NCI-H446 treated with DMSO at 0.1 percent for 48 hours (cell line): ENCODE results near the gene CCNI2.

Source experiments
- DNase-seq: peaks from one replicate; lab custom pipeline; 2025; lab: John Stamatoyannopoulos, UW

The CCNI2 gene

DNA sequence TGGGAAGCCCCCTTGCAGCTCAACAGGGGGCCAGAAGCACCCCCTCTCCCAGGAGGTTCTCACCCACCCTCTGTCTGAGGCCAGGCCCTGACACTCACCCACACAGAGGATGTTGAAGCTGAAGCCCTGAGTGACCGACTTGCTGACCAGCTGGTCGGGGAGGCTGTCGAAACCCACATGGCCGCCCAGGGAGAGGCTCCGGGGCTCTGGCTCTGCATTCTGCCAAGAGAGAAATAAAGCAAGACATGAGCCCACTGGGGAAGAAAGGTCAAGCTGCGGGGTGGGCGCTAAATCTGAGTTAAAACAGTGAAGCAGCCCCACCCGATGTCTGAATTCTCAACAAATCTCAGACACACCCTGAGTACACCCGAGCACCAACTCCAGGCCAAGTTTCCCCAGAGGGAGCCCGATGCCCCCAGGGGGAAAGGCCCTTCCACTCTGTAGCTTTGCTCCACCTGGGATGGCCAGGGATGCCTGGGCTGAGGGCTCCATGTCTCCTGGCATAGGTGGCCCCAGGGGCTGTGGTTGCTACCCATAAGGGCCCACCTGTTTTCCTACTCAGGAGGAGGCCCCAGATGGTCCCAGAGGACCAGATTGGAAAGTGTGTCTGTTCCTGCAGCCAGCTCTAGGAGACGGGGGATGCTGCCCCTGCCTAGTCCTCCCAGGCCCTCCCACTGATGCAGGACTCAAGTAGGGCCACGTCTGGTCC lies 18.2 kb downstream of the CCNI2 start:
- no peak for DNase-seq

DNA sequence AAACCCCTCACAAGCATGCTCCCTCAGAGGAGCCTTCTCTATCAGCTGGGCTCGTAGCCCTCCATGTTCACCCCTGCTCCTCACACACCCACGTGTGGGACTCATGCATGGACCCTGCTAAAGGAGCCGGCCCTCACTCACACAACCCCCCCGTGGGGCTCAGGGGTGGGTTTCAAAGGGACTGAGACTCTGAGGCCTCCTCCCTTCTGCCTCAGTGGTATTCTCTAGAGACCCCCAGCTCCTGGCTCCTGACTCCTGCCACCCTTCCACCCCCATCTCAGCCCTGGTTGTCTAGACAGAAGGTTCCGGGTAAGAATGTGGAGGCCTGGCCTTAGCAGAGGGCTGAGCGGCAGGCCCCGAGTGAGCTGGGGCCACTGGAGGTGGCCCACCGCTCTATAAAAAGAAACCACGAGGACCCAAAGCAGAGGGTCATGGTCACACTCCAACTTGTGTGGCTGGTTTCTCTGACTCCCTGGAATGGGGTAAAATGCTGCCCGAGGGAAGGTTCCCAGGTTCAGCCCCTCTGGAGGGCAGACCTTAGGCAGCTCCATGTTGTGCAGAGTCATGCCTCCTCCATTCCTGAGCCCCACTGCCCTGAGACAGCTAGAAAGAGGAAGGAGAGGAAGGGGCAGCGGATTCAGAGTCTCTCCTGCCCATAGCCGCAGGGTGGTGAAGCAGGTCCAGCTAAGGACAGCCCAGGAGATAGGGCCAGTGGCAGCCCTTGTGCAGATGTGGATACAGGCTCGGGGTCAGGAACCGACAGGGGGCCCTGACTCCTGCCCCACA lies 19.0 kb downstream of the CCNI2 start:
- no peak for DNase-seq

DNA sequence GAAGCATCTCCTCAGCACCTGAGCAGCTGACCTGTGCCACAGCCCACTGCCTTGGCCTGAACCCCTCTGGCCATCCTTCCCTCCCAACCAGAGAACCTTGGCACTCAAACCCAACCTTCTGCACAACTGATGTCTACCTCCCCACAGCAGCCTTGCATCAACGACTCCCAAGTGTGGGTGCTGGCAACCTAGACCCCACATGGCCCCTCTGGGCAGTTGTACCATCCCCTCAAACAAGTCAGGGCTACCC lies 19.5 kb downstream of the CCNI2 start:
- no peak for DNase-seq

DNA sequence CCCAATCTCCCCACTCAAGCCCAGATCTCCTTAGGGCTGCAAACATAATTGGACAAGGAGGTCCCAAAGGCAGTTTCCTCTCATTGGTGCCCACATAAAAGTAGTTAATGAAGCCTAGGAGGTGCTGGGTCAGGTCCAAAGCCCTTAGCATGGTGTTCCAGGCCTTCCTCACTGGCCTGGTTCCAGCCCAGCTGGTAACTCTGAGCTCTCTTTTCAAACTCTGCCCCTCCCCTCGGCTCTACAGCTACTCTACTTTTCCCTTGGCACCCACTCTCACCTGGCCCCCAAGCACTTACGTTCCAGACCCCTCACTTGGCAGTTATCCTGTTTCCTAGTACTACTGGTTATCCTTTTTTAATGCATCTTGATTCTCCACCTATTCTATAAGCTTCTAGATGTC lies 19.9 kb downstream of the CCNI2 start:
- DNase-seq, result peak; percentile 43

DNA sequence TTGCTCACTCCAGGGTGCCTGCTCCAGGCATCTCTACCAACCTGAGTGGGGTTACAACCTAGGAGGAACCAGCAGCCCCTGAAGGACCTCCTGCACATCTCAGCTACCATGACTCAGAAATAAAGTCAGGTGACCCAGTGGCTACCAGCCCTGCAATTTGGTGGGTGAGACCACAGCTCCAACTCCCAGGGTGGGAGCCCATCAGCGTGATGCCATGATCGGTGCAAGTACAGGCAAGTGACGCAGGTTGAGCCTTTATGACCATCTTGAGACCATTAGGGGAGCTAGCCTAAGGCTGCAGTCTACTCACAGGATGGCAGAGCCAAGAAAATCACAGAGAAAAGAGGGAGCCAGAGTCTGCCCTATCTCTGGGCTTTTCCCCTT lies 21.3 kb downstream of the CCNI2 start:
- no peak for DNase-seq

DNA sequence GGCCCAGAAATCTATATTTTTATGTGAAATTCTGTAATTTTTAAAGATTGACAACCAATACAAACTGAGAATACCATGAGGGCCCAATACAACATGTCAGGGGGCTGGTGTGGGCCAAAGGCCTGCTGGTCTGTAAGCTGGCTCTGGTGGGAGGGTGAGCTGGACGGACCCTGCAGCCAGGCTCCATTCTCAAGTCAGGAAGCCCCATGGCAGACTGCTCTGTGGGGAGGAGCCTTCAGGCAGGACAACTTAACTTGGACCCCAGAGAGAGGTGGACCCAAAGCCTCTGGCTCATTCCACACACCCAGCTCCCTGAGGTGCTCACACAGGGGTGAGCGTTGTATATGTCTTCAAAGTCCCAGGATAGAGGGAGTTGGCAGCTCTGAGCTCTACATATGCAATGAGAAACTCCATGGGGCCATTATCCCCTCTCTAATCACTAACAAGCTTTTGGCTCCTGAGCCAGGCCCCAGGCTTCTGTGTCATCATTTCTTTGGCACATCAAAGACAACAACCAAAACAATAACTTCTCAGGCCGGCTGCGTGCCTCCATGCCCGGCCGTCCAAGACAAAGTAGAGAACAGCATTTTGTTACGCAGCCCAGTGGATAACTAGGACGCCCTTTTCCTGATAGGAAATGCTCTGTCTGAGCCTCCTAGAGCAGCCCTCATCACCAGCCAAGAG lies 23.4 kb downstream of the CCNI2 start:
- no peak for DNase-seq

DNA sequence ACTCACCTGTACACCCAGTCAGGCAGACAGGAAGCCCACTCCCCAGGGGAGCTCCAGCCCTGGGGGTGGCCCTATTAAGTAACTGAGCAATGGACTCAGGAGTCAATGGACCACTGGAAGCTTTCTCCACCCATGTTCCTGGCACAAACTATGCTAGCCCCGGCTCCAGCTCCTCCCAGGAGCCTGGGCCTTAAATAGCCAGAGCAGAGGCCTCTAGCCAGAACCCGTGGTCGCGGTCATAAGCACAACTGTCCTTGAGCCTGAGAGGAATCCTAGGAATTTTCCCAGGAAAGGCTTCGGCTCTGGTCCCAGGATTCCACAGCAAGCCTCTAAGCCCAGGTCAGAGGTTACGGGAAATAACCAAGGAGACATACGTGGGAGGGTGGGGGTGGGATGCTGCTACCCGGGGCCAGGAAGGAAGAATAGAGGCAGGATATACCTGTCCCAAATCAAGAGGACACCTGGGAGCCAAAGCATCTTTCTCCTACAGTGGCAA lies 24.3 kb downstream of the CCNI2 start:
- DNase-seq, result no peak

DNA sequence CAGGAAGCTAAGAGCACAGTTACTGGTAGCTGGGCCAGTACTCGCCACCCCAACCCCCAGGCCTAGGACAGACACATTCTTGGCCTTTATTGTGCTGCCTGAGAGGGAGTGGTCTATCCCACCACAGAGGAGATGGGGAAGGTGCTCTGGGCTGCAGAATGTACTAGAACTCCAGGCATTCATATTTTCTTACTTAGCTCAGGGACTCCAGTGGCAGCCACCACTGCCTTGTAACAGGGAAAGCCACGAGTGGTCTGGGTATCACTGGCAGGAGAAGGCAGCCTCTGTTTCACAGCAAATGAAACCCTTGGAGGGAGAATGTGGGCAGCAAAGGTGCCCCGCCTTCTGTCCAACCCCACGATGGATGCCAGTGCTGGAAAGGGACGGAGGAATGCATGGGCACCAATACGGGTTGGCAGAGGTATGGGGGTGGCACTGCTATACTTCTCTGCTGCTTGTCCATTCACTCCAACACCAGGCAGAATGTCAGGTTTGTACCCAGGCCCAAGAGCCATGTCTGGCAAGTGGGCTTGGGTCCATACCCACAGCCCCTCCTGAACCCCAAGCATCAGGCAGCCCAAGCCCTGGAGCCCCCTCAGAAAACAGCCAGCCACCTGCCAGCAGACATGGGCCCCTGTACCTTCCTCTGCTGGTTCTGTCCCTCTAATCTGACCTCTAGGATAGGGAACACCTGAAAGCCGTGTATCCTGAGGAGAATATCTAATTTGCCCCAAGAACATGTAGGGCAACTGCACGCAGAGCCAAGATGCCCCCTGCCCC lies 25.3 kb downstream of the CCNI2 start:
- no peak for DNase-seq

DNA sequence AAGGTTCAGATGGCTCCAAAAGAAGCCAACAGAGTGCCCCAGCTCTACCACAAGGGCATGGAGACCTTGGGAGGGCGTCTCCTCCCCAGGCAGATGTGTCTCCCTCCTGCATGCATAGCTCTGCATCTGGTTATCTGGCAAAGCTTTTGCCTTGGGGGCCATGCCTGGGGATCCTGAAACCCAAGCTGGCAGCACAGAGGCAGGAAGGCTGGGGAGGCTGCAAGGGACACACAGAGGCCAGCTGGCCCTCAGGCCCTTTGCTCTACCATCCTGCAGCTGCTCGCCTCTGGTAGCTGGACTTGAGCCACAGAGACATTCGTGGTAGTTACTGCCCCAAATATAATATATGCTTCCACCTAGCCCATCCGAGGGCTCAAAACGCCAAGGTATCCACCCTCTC lies 25.9 kb downstream of the CCNI2 start:
- no peak for DNase-seq

DNA sequence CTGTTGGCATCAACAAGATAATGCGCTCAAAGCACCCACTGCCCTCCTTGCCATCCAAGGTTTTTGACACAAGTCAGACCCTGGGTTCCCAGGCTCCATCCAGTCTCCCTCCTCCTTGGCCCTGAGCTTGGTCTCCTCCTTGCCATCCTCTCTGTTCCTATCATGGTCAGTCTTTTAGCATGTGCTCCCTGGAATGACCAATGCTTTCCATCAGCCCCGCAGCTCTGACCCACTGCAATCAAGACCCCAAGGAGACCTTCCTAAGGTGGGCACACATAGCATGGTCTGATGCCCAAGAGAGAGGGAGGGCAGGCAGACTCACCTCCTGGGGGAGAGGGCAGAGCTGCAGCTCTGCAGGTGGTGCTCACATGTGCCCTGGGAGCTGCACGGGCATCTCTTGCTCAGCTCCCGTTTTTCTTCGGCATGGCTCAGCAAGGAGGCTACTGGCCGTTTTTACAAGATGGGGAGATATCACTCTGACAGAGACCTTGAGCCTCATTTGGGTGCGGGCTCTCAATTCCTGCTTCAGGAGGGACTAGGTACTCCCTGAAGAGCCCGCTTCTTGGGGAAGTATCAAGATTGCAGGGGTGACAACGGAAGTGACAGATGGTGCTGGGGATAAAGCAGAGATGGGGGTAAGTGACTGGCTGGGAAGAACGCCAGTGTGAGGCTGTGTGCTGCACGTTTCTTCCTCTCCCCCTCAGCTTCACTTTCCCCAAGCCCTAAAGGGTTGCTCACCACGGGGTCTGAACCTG lies 26.6 kb downstream of the CCNI2 start:
- DNase-seq, result no peak

DNA sequence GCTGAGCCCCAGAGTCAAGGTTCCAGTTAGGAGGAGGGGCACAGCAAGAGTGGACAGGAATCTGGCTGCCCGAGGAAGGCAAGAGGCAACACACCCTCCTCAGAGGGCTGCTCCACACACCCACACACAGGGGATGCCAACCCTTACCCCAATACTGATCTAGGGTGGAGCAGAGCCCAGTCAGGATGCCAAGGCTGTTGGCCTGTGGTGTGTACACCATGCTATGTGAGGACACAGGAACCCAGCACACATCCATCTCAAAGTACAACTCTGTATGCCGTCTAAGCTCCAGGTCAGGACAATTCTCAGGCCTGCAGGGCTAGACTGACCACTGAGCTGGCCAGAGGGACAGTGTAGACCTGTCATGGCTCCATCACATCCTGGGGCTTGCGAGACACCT lies 27.2 kb downstream of the CCNI2 start:
- DNase-seq, result no peak

DNA sequence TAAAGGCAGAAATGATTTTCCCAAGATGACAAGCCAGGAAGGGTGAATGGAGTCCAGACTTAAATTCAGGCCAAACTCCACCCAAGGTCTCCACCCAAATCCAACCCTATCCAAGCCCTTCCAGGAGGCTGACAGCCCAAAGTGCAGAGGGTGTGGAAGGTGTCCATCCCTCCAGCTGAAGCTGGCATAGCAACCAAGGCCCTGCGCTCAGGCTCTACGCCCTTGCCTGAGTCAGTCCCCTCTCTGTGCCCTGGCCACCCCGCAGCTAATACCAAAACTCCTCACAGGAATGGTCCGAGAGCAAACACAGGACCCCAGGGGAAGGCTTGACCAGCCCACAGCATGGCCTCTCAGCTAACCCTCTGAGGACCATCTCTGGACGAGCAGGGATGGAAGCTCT lies 27.7 kb downstream of the CCNI2 start:
- DNase-seq, result no peak

DNA sequence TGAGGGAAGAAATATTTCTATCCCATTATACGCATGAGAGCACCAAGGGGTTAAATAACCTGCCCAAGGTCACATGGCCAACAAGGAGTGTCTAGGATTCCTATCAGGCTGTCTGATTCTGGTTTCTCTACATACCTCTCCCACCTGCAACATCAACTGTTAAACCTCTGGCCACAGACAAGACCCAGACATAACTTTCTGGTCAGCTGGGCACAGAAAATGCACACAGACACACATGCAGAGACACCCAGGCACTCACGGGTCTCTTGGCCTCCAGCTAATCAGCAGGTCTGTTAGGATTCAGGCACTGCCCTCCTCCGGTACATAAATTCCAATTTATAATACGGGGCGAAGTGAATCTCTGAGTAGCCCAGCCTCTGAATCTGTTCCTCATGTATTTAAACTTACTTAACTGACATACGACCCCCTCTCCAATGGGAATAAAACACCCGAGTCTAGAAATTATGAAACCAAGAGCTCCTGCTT lies 28.3 kb downstream of the CCNI2 start:
- no peak for DNase-seq

DNA sequence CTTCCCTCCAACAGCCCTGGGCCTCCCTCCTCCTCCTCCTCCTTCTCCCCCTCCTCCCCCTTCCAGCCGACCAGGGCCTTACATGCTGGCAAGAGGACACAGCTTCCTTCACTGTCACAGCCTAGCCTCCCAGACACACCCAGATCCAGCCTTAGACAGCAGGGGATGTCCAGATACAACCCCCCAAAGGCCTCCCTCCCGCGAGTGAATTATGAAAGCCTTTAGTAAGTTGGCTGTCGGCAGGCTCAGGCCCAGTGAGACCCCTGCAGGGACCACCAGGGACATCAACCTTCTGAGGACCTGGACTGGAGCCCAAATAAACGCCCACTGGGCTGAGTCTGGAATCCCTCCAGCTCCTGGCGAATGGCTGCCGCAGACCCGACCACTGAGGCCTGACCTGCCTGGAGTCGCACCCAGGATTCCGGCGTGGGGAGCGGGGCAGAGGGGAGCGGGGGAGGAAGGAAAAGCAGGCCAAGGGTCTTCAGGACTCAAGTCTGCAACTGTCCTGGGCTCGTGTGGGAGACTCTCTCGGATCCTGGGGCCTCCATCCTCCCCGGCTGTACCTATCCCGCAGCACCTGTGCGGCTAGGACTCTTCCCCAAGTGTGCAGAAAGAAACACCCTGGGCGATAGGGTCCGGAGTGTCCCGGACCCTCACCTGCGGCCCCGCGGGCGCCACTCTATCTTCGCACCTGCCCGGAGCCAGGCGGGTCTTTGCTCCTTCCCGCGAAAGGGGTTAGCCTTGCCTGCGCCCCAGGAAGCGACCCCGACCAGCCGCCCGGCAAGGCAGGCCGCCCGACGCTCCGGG lies 29.1 kb downstream of the CCNI2 start:
- no peak for DNase-seq

DNA sequence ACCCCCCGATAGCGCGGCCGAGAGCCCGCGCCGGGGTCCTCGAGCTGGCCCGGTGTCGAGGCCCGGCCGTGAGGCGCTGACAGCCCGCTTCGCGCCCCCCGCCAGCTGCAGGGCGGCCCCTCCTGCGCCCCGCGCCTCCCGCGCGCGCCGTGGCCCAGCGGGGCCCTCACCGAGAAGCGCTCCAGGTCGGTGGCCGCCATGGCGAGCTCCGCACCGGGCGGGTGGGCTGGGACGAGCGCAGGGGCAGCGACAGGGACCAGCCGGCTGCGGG lies 29.6 kb downstream of the CCNI2 start:
- DNase-seq, result no peak

DNA sequence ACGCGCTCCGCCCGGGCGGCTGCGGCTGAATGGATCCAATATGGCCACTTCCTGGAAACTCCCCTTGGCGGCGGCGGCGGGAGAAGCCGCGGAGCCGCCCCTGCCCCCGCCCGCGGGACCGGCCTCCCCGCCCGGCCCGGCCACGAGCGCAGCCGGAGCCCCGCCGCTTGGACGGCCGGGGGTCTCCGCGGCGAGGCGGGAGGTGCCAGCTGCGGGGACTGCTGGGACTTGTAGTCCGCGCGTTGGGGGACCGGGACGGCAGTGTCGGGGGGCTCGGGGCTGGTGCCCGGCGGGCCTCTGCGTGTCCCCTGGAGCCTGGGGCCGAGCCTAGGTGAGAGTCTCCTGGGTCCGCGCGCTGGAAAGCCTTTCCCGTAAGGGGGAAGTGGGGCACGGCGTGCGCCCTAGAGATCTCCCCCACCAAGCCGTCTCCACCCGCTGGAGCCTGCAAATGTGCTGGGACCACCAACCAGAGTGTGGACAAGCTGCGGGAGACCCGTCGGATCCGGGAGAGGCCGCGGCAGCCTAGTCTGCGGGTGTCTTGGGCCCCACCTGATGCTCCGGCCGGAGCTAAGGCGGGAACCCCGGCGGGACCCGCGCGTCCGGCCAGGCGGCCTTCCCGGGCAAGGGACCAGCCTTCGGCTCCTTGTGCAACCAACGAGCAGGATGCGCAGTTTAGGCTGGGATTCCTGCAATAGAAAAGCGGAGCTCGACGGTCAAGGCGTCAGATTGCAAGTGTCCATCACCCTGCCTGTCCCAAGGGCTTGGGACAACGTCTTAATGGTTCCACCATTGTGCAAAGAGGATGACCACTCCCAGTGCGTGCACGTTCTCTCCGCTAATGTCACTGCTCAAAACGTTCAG lies 30.2 kb downstream of the CCNI2 start, which contains the start of gene SEPTIN8:
Gene SEPTIN8, minus strand, starts transcription at position 31 of the 861 bp plus-strand sequence. CDS start 102 bp downstream, outside the sequence.
- no peak for DNase-seq

DNA sequence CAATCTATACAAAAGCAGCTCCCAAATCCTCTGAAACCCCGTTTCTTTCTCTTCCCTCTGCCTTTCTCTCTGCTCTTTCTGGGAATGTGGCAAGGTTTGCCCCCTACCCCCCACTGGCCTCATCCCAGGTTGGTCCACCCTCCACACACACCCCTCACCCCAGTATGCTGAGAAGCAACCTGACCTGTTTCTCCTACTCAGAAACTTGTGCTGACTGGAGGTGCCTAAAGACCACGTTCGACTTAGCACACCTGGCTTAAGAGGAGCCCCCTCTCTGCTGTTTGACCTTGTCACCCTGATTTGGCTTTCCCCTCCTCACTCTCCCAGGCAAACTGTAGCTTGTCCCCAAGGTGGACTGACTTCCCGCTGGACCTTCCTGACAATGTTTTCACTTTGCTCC lies 30.9 kb downstream of the CCNI2 start:
- no peak for DNase-seq

DNA sequence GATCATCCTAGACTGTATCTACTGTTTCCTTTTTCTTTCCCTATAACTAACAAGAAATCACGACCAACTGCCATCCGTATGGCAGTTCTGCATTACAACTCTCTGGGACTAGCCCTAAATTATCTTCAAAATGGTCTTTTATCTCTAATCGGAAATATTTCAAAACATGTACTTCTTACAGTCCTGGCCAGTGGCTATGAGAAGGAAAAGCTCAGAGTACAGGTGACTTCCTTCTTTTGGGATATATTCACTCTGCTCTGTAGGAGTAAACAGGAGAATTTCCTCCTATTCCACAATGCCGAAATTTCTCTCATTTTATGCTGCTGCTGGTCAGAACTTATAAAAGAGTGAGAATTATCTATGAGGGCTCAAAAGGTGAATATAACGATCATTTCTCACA lies 31.6 kb downstream of the CCNI2 start:
- DNase-seq, result no peak

DNA sequence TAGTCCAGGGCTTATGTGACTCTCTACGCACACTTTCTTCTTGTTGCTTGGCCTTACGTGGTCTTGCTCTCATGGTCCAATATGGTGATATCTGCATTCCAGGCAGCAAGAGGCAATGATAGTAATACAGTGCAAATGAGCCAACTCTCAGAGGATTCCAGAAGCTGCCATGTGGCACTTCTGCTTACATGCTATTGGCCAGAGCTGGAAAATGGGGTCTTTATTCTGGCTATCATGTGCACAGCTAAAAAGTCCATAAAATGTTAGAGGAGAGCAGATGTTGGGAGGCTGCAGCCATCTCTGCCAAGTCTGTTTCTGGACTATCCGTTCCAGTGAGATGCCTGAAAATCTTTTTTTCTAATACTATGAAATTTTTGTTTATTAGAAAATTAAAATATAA lies 32.7 kb downstream of the CCNI2 start:
- DNase-seq, result no peak

DNA sequence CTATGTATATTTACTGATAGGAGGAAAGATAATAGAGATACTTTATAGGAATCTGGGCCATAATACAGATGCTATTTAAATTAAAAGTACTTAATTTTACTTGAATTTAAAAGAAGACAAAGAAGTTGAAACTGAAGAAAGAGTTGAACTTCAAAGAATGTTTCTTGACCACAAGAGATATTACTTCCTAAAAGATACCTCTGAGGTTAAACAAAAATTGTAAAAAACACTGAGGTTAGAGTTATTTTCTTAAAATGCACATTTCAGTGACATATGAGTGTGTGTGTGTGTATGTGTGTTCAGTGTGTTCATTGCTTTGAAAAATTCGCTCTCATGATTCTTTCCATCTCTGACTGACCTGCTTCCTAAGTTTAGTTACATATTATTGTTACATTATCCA lies 33.4 kb downstream of the CCNI2 start:
- DNase-seq, result no peak
